ENCODE measurements around the gene UBE3B. TPM values are rescaled to one million over a fixed set of nuclear protein-coding genes. Genes with fewer than 3 reads are reported as not detected.

The UBE3B gene
- total and polyA plus RNA-seq, 8 donors, result 9.4 to 104 (median 22.2) TPM

DNA sequence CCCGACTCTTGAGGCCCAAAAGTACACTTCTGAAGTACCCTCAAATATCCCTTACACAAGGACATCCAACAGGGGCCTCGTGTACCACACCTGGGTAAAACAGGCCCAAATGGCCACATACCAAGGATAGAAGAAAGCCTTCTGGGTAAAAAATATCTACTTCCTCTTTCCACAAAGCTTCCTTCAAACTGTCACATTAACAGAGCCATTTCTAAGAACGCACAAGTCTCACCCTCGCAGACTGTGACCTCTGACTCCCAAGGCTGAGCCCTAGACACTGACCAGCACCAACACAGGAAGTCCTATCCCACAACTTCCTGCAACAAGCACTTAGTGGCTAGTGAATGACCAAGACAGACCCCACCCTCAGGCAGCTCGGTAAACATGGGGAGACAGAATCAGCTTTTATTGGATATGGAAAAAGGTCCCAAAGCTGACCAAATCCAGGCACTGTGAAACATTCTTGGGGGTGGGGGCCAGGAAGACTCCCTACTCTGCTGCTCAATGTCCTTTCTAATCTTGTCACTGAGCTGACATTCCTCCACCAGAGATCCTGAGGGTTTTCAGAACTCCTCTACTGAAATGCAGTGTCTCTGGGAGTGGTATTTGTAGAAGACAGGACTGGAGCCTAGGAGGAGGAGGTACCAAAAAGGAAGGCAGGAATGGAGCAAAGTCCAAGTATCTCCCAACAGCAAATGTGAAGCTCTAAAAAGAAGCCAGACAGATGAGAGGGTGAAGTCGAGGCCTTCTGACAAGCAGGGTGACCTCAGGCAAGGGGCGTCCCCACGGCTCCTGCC, 16.2 kb upstream of the UBE3B start:
- H3K27ac ChIP-seq, result peak overlapping the region; percentile 77 to 95 (median 93)
- 57 to 74% (median 63%) methylated on average over 7 to 8 of the region's 8 CpGs for WGBS, 5 donors
- peak in 1 of 2 donors; percentile 59 for DNase-seq
- no peak for TF ChIP-seq EP300 (IDR thresholded peaks at IDR 0.05)
- TF ChIP-seq POLR2AphosphoS5 (IDR thresholded peaks at IDR 0.05), result peak in 1 of 3 donors; percentile 38
- TF ChIP-seq, protein P1, sequence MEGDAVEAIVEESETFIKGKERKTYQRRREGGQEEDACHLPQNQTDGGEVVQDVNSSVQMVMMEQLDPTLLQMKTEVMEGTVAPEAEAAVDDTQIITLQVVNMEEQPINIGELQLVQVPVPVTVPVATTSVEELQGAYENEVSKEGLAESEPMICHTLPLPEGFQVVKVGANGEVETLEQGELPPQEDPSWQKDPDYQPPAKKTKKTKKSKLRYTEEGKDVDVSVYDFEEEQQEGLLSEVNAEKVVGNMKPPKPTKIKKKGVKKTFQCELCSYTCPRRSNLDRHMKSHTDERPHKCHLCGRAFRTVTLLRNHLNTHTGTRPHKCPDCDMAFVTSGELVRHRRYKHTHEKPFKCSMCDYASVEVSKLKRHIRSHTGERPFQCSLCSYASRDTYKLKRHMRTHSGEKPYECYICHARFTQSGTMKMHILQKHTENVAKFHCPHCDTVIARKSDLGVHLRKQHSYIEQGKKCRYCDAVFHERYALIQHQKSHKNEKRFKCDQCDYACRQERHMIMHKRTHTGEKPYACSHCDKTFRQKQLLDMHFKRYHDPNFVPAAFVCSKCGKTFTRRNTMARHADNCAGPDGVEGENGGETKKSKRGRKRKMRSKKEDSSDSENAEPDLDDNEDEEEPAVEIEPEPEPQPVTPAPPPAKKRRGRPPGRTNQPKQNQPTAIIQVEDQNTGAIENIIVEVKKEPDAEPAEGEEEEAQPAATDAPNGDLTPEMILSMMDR (IDR thresholded peaks at IDR 0.05), result no peak
- no peak for TF ChIP-seq POLR2A (IDR thresholded peaks at IDR 0.05)
- peaks cover 15 to 51% (median 42%) of the 10 kb centered on the region in 4 donors for H3K36me3 ChIP-seq
- no peaks in the 10 kb centered on the region for H3K9me3 ChIP-seq
- H3K27me3 ChIP-seq, result no peaks in the 10 kb centered on the region
- peaks cover 54 to 88% (median 72%) of the 10 kb centered on the region in 4 donors for H3K4me1 ChIP-seq
- no peak overlapping the region for H3K4me3 ChIP-seq
- intact Hi-C loops (cut with DNase I; ENCODE audit: low total_unique reads), result no loop called here

DNA sequence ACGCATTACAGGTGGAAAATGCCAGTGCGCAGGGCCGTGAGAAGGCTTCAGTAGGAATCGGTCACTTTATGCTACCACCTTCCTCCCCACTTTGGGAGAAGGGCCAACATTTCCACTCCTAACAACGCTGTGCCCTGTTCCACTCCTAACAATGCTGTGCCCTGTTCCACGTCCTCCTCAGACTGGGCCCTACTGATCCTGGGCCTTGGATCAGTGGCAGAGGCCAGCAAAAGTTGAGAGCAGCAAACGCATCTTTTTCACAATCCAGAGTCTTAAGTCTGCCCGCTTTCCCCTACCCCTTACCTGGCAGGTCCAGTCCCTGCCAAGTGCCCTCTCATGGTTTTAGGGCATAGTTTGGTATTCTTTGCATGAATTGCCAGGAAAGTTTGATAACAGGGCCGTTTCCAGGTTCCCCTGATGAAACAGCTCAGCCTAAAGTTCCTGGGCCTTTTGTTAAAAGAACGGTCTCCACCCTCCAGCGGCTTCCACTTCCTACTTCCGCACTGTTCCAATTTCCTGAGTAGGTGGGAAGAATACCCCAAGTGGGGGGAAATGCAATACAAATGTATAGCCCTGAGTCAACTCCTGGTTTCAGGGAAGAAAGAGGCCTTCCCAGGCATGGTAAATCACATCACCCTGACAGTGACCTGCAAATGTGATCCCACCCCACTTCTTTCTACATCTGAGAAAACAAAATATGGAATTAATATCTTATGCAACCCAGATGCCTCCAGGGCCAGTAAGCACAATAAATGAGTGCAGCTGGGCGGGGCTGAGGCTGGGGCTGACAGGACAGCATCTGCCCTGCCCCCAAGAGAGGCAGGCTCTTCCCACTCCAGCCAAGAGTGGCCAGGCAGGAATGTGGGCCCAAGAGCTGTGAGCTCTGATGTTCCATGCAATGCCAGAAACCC, 15.3 kb upstream of the UBE3B start:
- Histone ChIP-seq H3K4me1 (peaks cover 62 to 96% (median 81%) of the 10 kb centered on the region in 4 donors), H3K27me3 (no peaks in the 10 kb centered on the region), H3K36me3 (peaks cover 10 to 51% (median 41%) of the 10 kb centered on the region in 4 donors), H3K27ac (peak overlapping the region; percentile 77 to 95 (median 93)), H3K9me3 (no peaks in the 10 kb centered on the region), H3K4me3 (no peak overlapping the region)
- WGBS, 5 donors, result 45 to 63% (median 57%) methylated on average over 13 of the region's 13 CpGs
- peak; percentile 52 to 83 for DNase-seq
- intact Hi-C loops (cut with DNase I; ENCODE audit: low total_unique reads), result no loop called here
- TF ChIP-seq POLR2AphosphoS5 (IDR thresholded peaks at IDR 0.05), result peak; percentile 49 to 75 (median 74)
- no peak for TF ChIP-seq EP300 (IDR thresholded peaks at IDR 0.05)
- TF ChIP-seq POLR2A (IDR thresholded peaks at IDR 0.05), result no peak
- TF ChIP-seq, protein P1 (IDR thresholded peaks at IDR 0.05), result no peak

DNA sequence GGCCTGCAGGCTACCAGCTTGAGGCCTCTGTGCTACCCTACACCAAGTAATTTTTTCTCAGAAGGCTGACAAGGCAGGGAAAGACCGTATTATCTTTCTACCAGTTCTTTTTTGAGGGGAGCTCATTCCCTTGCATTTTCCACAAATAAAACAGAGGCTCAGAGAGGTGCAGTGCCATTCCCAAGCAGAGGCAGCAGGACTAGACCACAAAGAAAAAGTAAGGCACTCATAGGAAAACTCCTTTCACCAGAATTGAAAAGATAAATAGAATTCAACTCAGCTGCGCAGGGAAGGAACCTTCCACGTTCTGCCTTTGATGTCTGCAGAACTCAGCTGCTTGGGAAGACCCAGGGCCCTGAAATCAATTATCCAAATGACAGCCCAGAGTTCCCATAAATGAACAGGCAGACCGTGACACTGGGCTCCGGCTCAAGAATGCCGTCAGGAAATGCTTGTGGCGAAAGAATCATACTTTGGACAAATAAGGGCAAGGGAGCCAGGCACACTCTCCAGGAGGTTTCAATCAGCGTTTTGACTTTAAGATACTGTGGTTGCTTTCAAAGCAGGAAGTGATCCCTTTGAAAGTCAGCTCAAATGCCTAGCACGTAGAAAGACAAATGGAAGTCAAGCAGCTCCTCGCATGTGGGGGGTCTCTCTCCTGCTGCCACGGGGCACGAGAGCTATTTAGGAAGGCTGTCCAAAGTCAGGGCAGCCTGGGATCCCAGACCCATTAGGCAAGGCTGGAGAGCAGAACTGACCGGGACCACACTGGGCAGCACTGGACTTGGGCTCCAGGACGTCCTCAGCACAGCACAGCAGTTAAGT, 14.4 kb upstream of the UBE3B start:
- peak overlapping the region; percentile 82 to 95 (median 93) for H3K27ac ChIP-seq
- intact Hi-C loops (cut with DNase I; ENCODE audit: low total_unique reads), result no loop called here
- TF ChIP-seq POLR2AphosphoS5 (IDR thresholded peaks at IDR 0.05) (peak; percentile 85 to 92 (median 91)), POLR2A (IDR thresholded peaks at IDR 0.05) (no peak), EP300 (IDR thresholded peaks at IDR 0.05) (peak; percentile 98)
- TF ChIP-seq, protein P1 (IDR thresholded peaks at IDR 0.05), result no peak
- WGBS, 5 donors, result 13 to 29% (median 16%) methylated on average over 14 of the region's 14 CpGs
- no peaks in the 10 kb centered on the region for H3K9me3 ChIP-seq
- no peaks in the 10 kb centered on the region for H3K27me3 ChIP-seq
- DNase-seq, result peak; percentile 64 to 91
- H3K4me1 ChIP-seq, result peaks cover 60 to 98% (median 85%) of the 10 kb centered on the region in 4 donors
- peaks cover 10 to 51% (median 41%) of the 10 kb centered on the region in 4 donors for H3K36me3 ChIP-seq
- peak overlapping the region in 1 of 4 donors; percentile 8 for H3K4me3 ChIP-seq

Measured in stomach (tissue), 9 donors.